K562 (cell line): ENCODE data around the gene AMDHD2. TPM values are rescaled to one million over a fixed set of nuclear protein-coding genes. Genes with fewer than 3 reads are reported as not detected.

Experiments
- ATAC-seq: fragments of 200-7000 bp; cut with Tn5 transposase; 3 replicates; pipeline ENCODE4 v1.9.1; 2020; ENCODE audit warnings: moderate library complexity
- Bru-seq: library from RNA; stranded (reverse); fragments of 400-500 nt; gene quantifications from one replicate; lab custom pipeline; 2021; lab: Mats Ljungman, UMichigan
- BruChase-seq, 2 experiments: library from RNA; stranded (reverse); fragments of 400-500 nt; gene quantifications; one replicate each; lab custom pipeline; 2021; lab: Mats Ljungman, UMichigan
- BruUV-seq: library from RNA; stranded (reverse); fragments of 400-500 nt; replicated peaks from 2 replicates; lab custom pipeline; 2021; lab: Mats Ljungman, UMichigan
- CTCF ChIA-PET: fragments of 300-600 bp; formaldehyde crosslinking; extraction: SDS; loops from one replicate; lab custom pipeline; 2021; ENCODE audit warnings: low intra/inter-chr PET ratio; lab: Yijun Ruan, JAX
- POLR2A ChIA-PET: fragments of 300-600, 350-650 bp; sonication (Branson Sonifier 250); formaldehyde crosslinking; extraction: SDS; loops from one replicate; lab custom pipeline; 2021; ENCODE audit warnings: antibody characterized with exemption, inconsistent platforms; lab: Yijun Ruan, JAX
- DNase-seq, 4 experiments: peaks; one replicate each; pipeline versions ENCODE4 v3.0.0 to v3.0.0-alpha.2; 2011 to 2018; ENCODE audit warnings: low spot score in 3 of 4, mixed read lengths in 3 of 4; ENCODE audit errors: extremely low read depth in 1 of 4
- FAIRE-seq: peaks from 2 replicates; lab custom pipeline; 2011; peaks lifted over from hg19 to GRCh38; lab: Jason Lieb, UNC
- H2AFZ ChIP-seq: 2 replicates; pipeline ENCODE4 v1.6.0; 2011; ENCODE audit warnings: low read depth, low read length, control low read depth, inconsistent platforms
- H3K27ac ChIP-seq: fragments of 200-600 bp; 3 replicates; pipeline ENCODE4 v1.8.0; 2011; ENCODE audit warnings: low read depth, mild to moderate bottlenecking, control low read depth, inconsistent platforms, low read length, moderate library complexity, mixed read lengths; ENCODE audit errors: extremely low read depth
- H3K27me3 ChIP-seq, 2 experiments: fragments of 300-600 bp in 1 of 2; 2 replicates in 1 of 2; 3 replicates in 1 of 2; pipeline versions ENCODE4 v1.6.0 to v1.8.0; 2011; ENCODE audit warnings: inconsistent platforms in 2 of 2, low read length in 2 of 2, mild to moderate bottlenecking in 1 of 2, mixed read lengths in 1 of 2, moderate library complexity in 1 of 2; ENCODE audit not compliant: control insufficient read depth in 2 of 2, insufficient read depth in 2 of 2
- H3K36me3 ChIP-seq: fragments of 300-600 bp; 3 replicates; pipeline ENCODE4 v1.8.0; 2011; ENCODE audit warnings: mild to moderate bottlenecking, low read length, inconsistent platforms; ENCODE audit not compliant: control insufficient read depth, insufficient read depth
- H3K4me1 ChIP-seq, 2 experiments: fragments of 200-600 bp in 1 of 2; replicated peaks in 1 of 2; 2 replicates in 1 of 2; 3 replicates in 1 of 2; pipeline versions ENCODE4 v1.5.1 to v1.8.0; 2011; ENCODE audit warnings: inconsistent platforms in 2 of 2, low read length in 2 of 2, mild to moderate bottlenecking in 1 of 2, mixed read lengths in 1 of 2, moderate library complexity in 1 of 2; ENCODE audit not compliant: control insufficient read depth in 2 of 2, insufficient read depth in 2 of 2
- H3K4me2 ChIP-seq: 2 replicates; pipeline ENCODE4 v1.6.1; 2011; ENCODE audit warnings: low read length, control low read depth, inconsistent platforms, mixed read lengths; ENCODE audit not compliant: insufficient read depth
- H3K4me3 ChIP-seq: fragments of 200-600 bp; sonication (generic), shearing (Covaris generic); 2 replicates; pipeline ENCODE4 v1.5.1; 2016; ENCODE audit warnings: control low read depth, inconsistent platforms
- H3K79me2 ChIP-seq: fragments of 200-600 bp; 3 replicates; pipeline ENCODE4 v1.8.0; 2011; ENCODE audit warnings: low read length, inconsistent platforms; ENCODE audit not compliant: control insufficient read depth, insufficient read depth
- H3K9ac ChIP-seq, 2 experiments: 2 replicates each; pipeline versions ENCODE4 v1.6.0 to v1.6.1; 2011; ENCODE audit warnings: low read depth in 2 of 2, low read length in 2 of 2, control low read depth in 1 of 2, inconsistent platforms in 1 of 2, mild to moderate bottlenecking in 1 of 2, mixed read lengths in 1 of 2; ENCODE audit not compliant: insufficient read depth in 1 of 2
- H3K9me1 ChIP-seq: one replicate; pipeline ENCODE4 v1.6.0; 2011; ENCODE audit warnings: inconsistent platforms, mild to moderate bottlenecking, low read length, moderate library complexity; ENCODE audit not compliant: control insufficient read depth, insufficient read depth
- H3K9me3 ChIP-seq: replicated peaks from 2 replicates; pipeline ENCODE4 v1.5.1; 2011; ENCODE audit warnings: low read depth, low read length, inconsistent platforms; ENCODE audit not compliant: control insufficient read depth, insufficient read depth
- H4K20me1 ChIP-seq: replicated peaks from 2 replicates; pipeline ENCODE4 v1.6.1; 2011; ENCODE audit warnings: low read length, inconsistent platforms, mixed read lengths; ENCODE audit not compliant: control insufficient read depth, insufficient read depth
- HNRNPK ChIP-seq: fragments of 200-400 bp; formaldehyde crosslinking; IDR thresholded peaks from one replicate; pipeline ENCODE4 v1.6.1; 2018; ENCODE audit warnings: mild to moderate bottlenecking, low read depth, low read length; ENCODE audit not compliant: poor library complexity, severe bottlenecking
- POLR2AphosphoS2 ChIP-seq: IDR thresholded peaks from 2 replicates; pipeline ENCODE4 v1.6.1; 2012; ENCODE audit warnings: low read length, improper control_type of control experiment
- SUPT5H ChIP-seq: fragments of 450-650 bp; IDR thresholded peaks from 2 replicates; pipeline ENCODE4 v1.6.1; 2016
- ZNF780A ChIP-seq: fragments of 250-450 bp; sonication (Bioruptor Pico); IDR thresholded peaks from 2 replicates; pipeline ENCODE4 v1.5.0; 2021; ENCODE audit warnings: mild to moderate bottlenecking
- WGBS: fragments of 100-300 bp; shearing (Covaris generic); methylation state at CpG from one replicate; pipeline ENCODE4 v1.1.6; 2016; ENCODE audit warnings: low coverage, mixed read lengths; ENCODE audit not compliant: insufficient coverage; ENCODE audit errors: missing lambda C conversion rate; 5-methylcytosine and 5-hydroxymethylcytosine counted together
- in situ Hi-C: fragments of 300-500 bp; cut with MboI; formaldehyde crosslinking; loops from 4 replicates; pipeline ENCODE4 v1.15.0; 2018; ENCODE audit warnings: inconsistent platforms, mixed read lengths
- intact Hi-C: fragments of 100-400 bp; cut with micrococcal nuclease; formaldehyde crosslinking; loops from 2 replicates; pipeline ENCODE4 v1.14.2; 2022
- long read RNA-seq, 3 experiments: library from polyadenylated mRNA in 2 of 3; library from RNA in 1 of 3; unstranded in 2 of 3; stranded (forward) in 1 of 3; transcript quantifications; one replicate each; pipeline ENCODE4 v2.0.0, GENCODE V29; 2019 to 2022
- polyA minus RNA-seq, 3 experiments: library from RNA; depleted of rRNA, polyadenylated mRNA; stranded (reverse); fragments of >200 nt; gene quantifications; 2 replicates each; pipeline ENCODE4 v1.2.3, GENCODE V29; 2011
- polyA plus RNA-seq, 8 experiments: library from polyadenylated mRNA; depleted of rRNA in 4 of 8; stranded (reverse) in 5 of 8; unstranded in 3 of 8; fragments of >200 nt; fragmentation: Nextera tagmentation in 2 of 8; fragmentation: Illumina TruSeq in 1 of 8; extraction: Ambion mirVana in 2 of 8; extraction: Trizol in 1 of 8; gene quantifications; 2 replicates each; pipeline versions ENCODE4 v1.2.1 to v1.2.3, GENCODE V29; 2011 to 2014; ENCODE audit warnings: inconsistent platforms in 1 of 8, missing spikeins in 1 of 8
- total RNA-seq, 7 experiments: library from RNA; depleted of rRNA in 6 of 7; stranded (reverse); fragments of >200 nt in 6 of 7; fragmentation: Illumina TruSeq in 2 of 7; extraction: Trizol in 2 of 7; gene quantifications; 2 replicates each; pipeline versions ENCODE4 v1.2.1 to v1.2.3, GENCODE V29; 2011 to 2021; ENCODE audit warnings: low replicate concordance in 1 of 7
- TF ChIP-seq, protein P1 (sequence below), 2 experiments: fragments of 150-350 bp in 1 of 2; IDR thresholded peaks; 2 replicates each; pipeline ENCODE4 v1.6.1; 2012 to 2016; ENCODE audit warnings: low read depth in 2 of 2, low read length in 2 of 2, mild to moderate bottlenecking in 1 of 2, moderate library complexity in 1 of 2
- TF ChIP-seq, protein P2 (sequence below): sonication (generic); formaldehyde crosslinking; IDR thresholded peaks from 2 replicates; pipeline ENCODE4 v1.8.1; 2022; ENCODE audit warnings: missing genetic modification reagents
- TF ChIP-seq, protein P3 (sequence below), 2 experiments: fragments of 450-650 bp in 1 of 2; sonication (generic) in 1 of 2; formaldehyde crosslinking; conservative IDR thresholded peaks; 2 replicates each; pipeline versions ENCODE4 v1.4.0 to v1.8.1; 2020 to 2022; ENCODE audit warnings: mild to moderate bottlenecking in 1 of 2, missing genetic modification reagents in 1 of 2

Gene AMDHD2, protein sequence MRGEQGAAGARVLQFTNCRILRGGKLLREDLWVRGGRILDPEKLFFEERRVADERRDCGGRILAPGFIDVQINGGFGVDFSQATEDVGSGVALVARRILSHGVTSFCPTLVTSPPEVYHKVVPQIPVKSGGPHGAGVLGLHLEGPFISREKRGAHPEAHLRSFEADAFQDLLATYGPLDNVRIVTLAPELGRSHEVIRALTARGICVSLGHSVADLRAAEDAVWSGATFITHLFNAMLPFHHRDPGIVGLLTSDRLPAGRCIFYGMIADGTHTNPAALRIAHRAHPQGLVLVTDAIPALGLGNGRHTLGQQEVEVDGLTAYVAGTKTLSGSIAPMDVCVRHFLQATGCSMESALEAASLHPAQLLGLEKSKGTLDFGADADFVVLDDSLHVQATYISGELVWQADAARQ
- total RNA-seq (2011; cell fraction: chromatin; rRNA removed; ENCODE audit: low replicate concordance): 56.1 and 256 TPM in 2 replicates
- total RNA-seq (2011; cell fraction: nucleolus; rRNA removed): 207 and 245 TPM in 2 replicates
- 104 and 109 TPM in 2 replicates for total RNA-seq (2011; cell fraction: nucleoplasm; rRNA removed)
- 39.5 and 48.7 TPM in 2 replicates for total RNA-seq (2014; rRNA removed)
- 2.0 and 3.6 TPM in 2 replicates for total RNA-seq (2014; rRNA removed; fragmentation: Illumina TruSeq; extraction: Trizol)
- 23.0 and 24.9 TPM in 2 replicates for total RNA-seq (2015; rRNA removed; fragmentation: Illumina TruSeq; extraction: Trizol)
- 42.3 and 55.1 TPM in 2 replicates for total RNA-seq (2021)
- polyA plus RNA-seq (2011; rRNA removed): 11.7 and 19.0 TPM in 2 replicates
- 12.6 and 34.7 TPM in 2 replicates for polyA plus RNA-seq (2011; cell fraction: cytosol; rRNA removed)
- 186 and 323 TPM in 2 replicates for polyA plus RNA-seq (2011; cell fraction: nucleus; rRNA removed)
- 37.8 and 57.1 TPM in 2 replicates for polyA plus RNA-seq (2012)
- polyA plus RNA-seq (2014; fragmentation: Illumina TruSeq; extraction: Trizol): 10.1 and 18.1 TPM in 2 replicates
- under 1 TPM in 1 of 2 experiments, not detected in 1; 0.38 TPM for polyA plus RNA-seq (2014; fragmentation: Nextera tagmentation; extraction: Ambion mirVana)
- polyA plus RNA-seq (2014; rRNA removed): 54.4 and 56.9 TPM in 2 replicates
- 2.0 and 5.0 TPM in 2 replicates for polyA minus RNA-seq (2011; rRNA and poly(A)+ RNA removed)
- 11.7 and 14.9 TPM in 2 replicates for polyA minus RNA-seq (2011; cell fraction: cytosol; rRNA and poly(A)+ RNA removed)
- 48.8 and 59.8 TPM in 2 replicates for polyA minus RNA-seq (2011; cell fraction: nucleus; rRNA and poly(A)+ RNA removed)
- Bru-seq, nascent RNA: percentile 67 among the genes with signal in this experiment
- BruChase-seq, experiment 1, labeled RNA remaining after a 2-hour chase: percentile 63 among the genes with signal in this experiment
- percentile 68 among the genes with signal in this experiment for BruChase-seq, experiment 2, labeled RNA remaining after a 6-hour chase
- long read RNA-seq, experiment 1, transcript AMDHD2-201 (11 exons, 1,459 nt): major isoform, 21 of 147 reads
- long read RNA-seq, experiment 1, transcript AMDHD2-202 (10 exons, 3,273 nt): minor isoform, 17 of 147 reads
- long read RNA-seq, experiment 1, partial matches to known transcripts: 21 of 147 reads
- long read RNA-seq, experiment 1, other reads (novel, unspliced or antisense): 82 of 147 reads
- long read RNA-seq, experiment 2, partial matches to known transcripts: 2 of 25 reads
- long read RNA-seq, experiment 2, other reads (novel, unspliced or antisense): 14 of 25 reads
- long read RNA-seq, experiment 3, transcript AMDHD2-201 (11 exons, 1,459 nt): minor isoform, 8 of 33 reads
- long read RNA-seq, experiment 3, transcript AMDHD2-202 (10 exons, 3,273 nt): major isoform, 15 of 33 reads
- long read RNA-seq, experiment 3, partial matches to known transcripts: 0 of 33 reads
- long read RNA-seq, experiment 3, other reads (novel, unspliced or antisense): 7 of 33 reads

DNA sequence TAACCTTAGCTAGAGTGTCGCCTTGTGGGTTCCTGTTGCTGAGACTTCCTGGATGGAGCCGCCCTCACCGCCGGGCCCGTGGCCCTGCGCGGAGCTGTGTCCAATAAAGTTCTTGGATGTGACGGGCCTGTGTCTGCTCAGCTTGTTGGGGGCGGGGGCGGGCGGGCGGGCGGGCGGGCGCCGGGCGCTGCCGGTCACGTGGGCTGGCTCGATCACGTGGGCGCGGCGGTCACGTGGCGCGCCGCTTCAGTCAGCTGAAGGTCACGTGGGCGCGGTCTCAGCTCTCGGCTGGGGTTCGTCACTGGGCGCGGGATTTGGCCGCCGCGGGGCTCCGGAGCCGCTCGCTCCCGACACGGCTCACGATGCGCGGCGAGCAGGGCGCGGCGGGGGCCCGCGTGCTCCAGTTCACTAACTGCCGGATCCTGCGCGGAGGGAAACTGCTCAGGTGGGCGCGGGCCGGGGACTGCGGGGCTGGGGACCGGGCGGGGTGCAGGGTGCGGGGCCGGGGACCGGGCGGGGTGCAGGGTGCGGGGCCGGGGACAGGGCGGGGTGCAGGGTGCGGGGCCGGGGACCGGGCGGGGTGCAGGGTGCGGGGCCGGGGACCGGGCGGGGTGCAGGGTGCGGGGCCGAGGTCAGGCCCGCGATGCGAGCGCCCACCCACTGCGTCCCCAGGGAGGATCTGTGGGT is at the start of gene AMDHD2:
AMDHD2 (plus strand) TSS at position 275 of the 687 bp plus-strand sequence; CDS start at position 363, 88 bp downstream.
- peak; percentile 81 to 95 (median 88) for DNase-seq
- intact Hi-C loops (no loop called here), in situ Hi-C loops (no loop called here)
- Histone ChIP-seq H2AFZ (peak within 1 kb of the TSS; percentile 74), H3K9me1 (peaks cover 8% of the 10 kb centered on the region), H3K9me3 (no peaks in the 10 kb centered on the region), H3K27ac (peak within 1 kb of the TSS; percentile 82), H3K4me2 (peak within 1 kb of the TSS; percentile 92), H3K36me3 (peaks cover 73% of the 10 kb centered on the region), H4K20me1 (peaks cover 40% of the 10 kb centered on the region), H3K9ac (peak within 1 kb of the TSS; percentile 73 to 99), H3K27me3 (no peaks in the 10 kb centered on the region), H3K4me3 (peak within 1 kb of the TSS; percentile 69), H3K79me2 (peaks cover 61% of the 10 kb centered on the region), H3K4me1 (peaks cover 32 to 61% of the 10 kb centered on the region in 2 experiments)
- CTCF ChIA-PET: no interaction called here
- ATAC-seq: peak; percentile 86
- FAIRE-seq: peak; percentile 78
- under 1% methylated on average over 37 of the region's 83 CpGs for WGBS
- POLR2A ChIA-PET: interaction anchor here (0.6 to 3.2 kb wide), 13 partner anchors 8 to 238 kb away, joined by 3 to 45 read pairs (median 4); partner anchors contain the start of genes CEMP1 and TEDC2
- BruUV-seq: no TSS peak
- no peak for TF ChIP-seq ZNF780A (CRISPR knock-in tag)
- peak; percentile 67 for TF ChIP-seq SUPT5H
- TF ChIP-seq, protein P1, sequence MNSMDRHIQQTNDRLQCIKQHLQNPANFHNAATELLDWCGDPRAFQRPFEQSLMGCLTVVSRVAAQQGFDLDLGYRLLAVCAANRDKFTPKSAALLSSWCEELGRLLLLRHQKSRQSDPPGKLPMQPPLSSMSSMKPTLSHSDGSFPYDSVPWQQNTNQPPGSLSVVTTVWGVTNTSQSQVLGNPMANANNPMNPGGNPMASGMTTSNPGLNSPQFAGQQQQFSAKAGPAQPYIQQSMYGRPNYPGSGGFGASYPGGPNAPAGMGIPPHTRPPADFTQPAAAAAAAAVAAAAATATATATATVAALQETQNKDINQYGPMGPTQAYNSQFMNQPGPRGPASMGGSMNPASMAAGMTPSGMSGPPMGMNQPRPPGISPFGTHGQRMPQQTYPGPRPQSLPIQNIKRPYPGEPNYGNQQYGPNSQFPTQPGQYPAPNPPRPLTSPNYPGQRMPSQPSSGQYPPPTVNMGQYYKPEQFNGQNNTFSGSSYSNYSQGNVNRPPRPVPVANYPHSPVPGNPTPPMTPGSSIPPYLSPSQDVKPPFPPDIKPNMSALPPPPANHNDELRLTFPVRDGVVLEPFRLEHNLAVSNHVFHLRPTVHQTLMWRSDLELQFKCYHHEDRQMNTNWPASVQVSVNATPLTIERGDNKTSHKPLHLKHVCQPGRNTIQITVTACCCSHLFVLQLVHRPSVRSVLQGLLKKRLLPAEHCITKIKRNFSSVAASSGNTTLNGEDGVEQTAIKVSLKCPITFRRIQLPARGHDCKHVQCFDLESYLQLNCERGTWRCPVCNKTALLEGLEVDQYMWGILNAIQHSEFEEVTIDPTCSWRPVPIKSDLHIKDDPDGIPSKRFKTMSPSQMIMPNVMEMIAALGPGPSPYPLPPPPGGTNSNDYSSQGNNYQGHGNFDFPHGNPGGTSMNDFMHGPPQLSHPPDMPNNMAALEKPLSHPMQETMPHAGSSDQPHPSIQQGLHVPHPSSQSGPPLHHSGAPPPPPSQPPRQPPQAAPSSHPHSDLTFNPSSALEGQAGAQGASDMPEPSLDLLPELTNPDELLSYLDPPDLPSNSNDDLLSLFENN (IDR thresholded peaks at IDR 0.05; ENCODE audit: low read depth in 2 of 2, low read length in 2 of 2): peak in 1 of 2 experiments; percentile 58; a peak in 1 of 4 replicates
- TF ChIP-seq HNRNPK: peak; percentile 47
- peak; percentile 99 for TF ChIP-seq POLR2AphosphoS2
- TF ChIP-seq, protein P2, sequence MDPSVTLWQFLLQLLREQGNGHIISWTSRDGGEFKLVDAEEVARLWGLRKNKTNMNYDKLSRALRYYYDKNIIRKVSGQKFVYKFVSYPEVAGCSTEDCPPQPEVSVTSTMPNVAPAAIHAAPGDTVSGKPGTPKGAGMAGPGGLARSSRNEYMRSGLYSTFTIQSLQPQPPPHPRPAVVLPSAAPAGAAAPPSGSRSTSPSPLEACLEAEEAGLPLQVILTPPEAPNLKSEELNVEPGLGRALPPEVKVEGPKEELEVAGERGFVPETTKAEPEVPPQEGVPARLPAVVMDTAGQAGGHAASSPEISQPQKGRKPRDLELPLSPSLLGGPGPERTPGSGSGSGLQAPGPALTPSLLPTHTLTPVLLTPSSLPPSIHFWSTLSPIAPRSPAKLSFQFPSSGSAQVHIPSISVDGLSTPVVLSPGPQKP (CRISPR knock-in tag): no peak
- TF ChIP-seq, protein P3, sequence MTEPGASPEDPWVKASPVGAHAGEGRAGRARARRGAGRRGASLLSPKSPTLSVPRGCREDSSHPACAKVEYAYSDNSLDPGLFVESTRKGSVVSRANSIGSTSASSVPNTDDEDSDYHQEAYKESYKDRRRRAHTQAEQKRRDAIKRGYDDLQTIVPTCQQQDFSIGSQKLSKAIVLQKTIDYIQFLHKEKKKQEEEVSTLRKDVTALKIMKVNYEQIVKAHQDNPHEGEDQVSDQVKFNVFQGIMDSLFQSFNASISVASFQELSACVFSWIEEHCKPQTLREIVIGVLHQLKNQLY (CRISPR knock-in tag; conservative IDR thresholded peaks at IDR 0.05): peak in 1 of 2 experiments; percentile 78; a peak in 1 of 4 replicates
